ENCODE results near the gene C16orf74. TPM values are rescaled to one million over a fixed set of nuclear protein-coding genes. Genes with fewer than 3 reads are reported as not detected.
A peak's percentile ranks its signal among the peaks of the same experiment; 100 is the strongest.

Gene C16orf74
- total RNA-seq, 4 donors from 2014 or later = 1.3 TPM; not detected in 3

DNA sequence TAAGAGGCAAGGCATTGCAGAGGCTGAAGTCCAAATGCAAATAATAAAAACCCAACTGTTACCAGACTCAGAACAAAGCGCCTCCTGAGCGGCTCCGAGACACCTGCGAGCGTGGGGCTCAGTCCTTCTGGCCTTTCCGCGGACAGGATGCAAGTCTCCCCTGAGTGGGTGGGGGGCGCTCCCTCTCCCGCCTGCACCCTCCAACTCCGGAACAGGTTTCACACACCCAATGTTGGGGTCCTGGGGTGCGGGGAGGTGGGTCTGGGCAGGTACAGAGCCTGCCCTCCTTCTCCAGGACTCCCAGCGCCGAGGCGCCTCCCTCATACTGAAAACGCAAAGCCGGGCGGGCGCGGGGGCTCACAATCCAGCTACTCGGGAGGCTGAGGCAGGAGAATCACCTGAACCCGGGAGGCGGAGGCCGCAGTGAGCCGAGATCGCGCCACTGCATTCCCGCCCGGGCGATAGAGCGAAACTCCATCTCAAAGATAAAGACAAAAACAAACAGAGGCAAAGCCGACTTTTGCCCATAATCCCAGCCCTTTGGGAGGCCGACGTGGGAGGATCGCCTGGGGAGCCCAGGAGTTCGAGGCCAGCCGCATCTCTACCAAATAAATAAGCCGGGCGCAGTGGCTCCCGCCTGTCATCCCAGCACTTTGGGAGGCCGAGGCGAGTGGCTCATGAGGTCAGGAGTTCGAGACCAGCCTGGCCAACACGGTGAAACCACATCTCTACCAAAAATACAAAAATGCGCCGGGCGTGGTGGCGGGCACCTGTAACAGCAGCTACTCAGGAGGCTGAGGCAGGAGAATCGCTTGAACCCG lies 63.0 kb downstream of the C16orf74 start:
- ATAC-seq = no peak
- intact Hi-C loops (cut with DNase I; ENCODE audit: low total_unique reads) (no loop called here), in situ Hi-C loops (cut with MboI; ENCODE audit: low sequenced_read_pairs in 4 of 4) (no loop called here)
- peaks cover 6 to 7% of the 10 kb centered on the region in 2 donors for H3K4me1 ChIP-seq
- DNase-seq = no peak
- no peaks in the 10 kb centered on the region for H3K27me3 ChIP-seq
- H3K36me3 ChIP-seq = no peaks in the 10 kb centered on the region
- TF ChIP-seq, protein P1, sequence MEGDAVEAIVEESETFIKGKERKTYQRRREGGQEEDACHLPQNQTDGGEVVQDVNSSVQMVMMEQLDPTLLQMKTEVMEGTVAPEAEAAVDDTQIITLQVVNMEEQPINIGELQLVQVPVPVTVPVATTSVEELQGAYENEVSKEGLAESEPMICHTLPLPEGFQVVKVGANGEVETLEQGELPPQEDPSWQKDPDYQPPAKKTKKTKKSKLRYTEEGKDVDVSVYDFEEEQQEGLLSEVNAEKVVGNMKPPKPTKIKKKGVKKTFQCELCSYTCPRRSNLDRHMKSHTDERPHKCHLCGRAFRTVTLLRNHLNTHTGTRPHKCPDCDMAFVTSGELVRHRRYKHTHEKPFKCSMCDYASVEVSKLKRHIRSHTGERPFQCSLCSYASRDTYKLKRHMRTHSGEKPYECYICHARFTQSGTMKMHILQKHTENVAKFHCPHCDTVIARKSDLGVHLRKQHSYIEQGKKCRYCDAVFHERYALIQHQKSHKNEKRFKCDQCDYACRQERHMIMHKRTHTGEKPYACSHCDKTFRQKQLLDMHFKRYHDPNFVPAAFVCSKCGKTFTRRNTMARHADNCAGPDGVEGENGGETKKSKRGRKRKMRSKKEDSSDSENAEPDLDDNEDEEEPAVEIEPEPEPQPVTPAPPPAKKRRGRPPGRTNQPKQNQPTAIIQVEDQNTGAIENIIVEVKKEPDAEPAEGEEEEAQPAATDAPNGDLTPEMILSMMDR (IDR thresholded peaks at IDR 0.05 in 4 of 5, conservative IDR thresholded peaks at IDR 0.05 in 1 of 5) = no peak
- TF ChIP-seq POLR2A (IDR thresholded peaks at IDR 0.05) = no peak
- H3K27ac ChIP-seq = no peak overlapping the region
- H3K9me3 ChIP-seq = no peaks in the 10 kb centered on the region
- H3K4me3 ChIP-seq = peak overlapping the region; percentile 62 to 83 (median 80)

DNA sequence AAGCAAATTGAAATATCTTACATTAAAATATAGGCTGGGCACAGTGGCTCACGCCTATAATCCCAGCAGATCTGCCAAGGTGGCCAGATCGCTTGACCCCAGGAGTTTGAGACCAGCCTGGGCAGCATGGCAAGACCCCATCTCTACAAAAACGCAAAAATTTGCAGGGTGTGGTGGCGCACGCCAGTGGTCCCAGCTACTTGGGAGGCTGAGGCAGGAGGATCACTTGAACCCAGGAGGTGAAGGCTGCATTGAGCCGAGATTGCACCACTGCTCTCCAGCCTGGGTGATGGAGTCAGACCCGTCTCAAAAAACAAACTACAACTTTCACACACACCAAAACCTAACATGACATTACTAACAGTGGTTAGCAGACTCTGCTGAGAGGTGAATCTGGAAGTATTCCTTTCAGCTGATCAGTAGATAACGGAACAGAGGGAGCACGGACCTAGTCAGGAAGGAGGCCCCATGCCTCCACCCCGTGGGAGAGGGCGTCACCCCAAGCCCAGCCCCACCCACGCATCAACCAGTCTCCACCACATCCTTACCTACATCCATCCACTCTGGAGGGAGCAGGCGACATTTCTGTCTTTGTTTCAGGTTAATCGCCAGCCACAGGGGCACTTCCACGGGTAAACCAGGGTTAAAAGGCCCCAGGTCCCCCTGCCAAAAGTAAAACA lies 63.8 kb downstream of the C16orf74 start:
- no peak overlapping the region for H3K27ac ChIP-seq
- H3K27me3 ChIP-seq = no peaks in the 10 kb centered on the region
- TF ChIP-seq, protein P1 (IDR thresholded peaks at IDR 0.05 in 4 of 5, conservative IDR thresholded peaks at IDR 0.05 in 1 of 5) = no peak
- TF ChIP-seq POLR2A (IDR thresholded peaks at IDR 0.05) = no peak
- no peak overlapping the region for H3K4me3 ChIP-seq
- intact Hi-C loops (cut with DNase I; ENCODE audit: low total_unique reads) = no loop called here
- no peak for DNase-seq
- H3K36me3 ChIP-seq = no peaks in the 10 kb centered on the region
- H3K4me1 ChIP-seq = peaks cover 9% of the 10 kb centered on the region in 2 donors
- in situ Hi-C loops (cut with MboI; ENCODE audit: low sequenced_read_pairs in 4 of 4) = no loop called here
- H3K9me3 ChIP-seq = no peaks in the 10 kb centered on the region
- no peak for ATAC-seq

DNA sequence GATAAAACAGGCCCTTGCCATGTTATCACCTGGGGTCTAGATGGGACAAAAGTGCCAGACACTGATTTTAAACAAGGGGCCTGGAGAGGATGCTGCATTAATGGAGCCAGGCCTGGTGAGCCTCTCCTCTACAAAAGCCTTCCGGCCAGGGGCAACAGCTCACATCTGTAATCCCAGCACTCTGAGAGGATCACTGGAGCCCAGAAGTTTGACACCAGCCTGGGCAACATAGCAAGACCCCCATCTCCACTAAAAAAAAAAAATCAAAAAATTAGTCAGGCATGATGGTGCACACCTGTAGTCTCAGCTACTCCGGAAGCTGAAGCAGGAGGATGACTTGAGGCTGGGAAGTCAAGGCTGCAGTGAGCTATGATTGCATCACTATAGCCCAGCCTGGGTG lies 65.6 kb downstream of the C16orf74 start:
- ATAC-seq (no peak), DNase-seq (no peak)
- Histone ChIP-seq H3K4me3 (no peak overlapping the region), H3K27me3 (no peaks in the 10 kb centered on the region), H3K4me1 (peaks cover 9% of the 10 kb centered on the region in 2 donors), H3K27ac (no peak overlapping the region), H3K9me3 (no peaks in the 10 kb centered on the region), H3K36me3 (no peaks in the 10 kb centered on the region)
- in situ Hi-C loops (cut with MboI; ENCODE audit: low sequenced_read_pairs in 4 of 4) (no loop called here), intact Hi-C loops (cut with DNase I; ENCODE audit: low total_unique reads) (no loop called here)
- no peak for TF ChIP-seq POLR2A (IDR thresholded peaks at IDR 0.05)
- TF ChIP-seq, protein P1 (IDR thresholded peaks at IDR 0.05 in 4 of 5, conservative IDR thresholded peaks at IDR 0.05 in 1 of 5) = no peak

DNA sequence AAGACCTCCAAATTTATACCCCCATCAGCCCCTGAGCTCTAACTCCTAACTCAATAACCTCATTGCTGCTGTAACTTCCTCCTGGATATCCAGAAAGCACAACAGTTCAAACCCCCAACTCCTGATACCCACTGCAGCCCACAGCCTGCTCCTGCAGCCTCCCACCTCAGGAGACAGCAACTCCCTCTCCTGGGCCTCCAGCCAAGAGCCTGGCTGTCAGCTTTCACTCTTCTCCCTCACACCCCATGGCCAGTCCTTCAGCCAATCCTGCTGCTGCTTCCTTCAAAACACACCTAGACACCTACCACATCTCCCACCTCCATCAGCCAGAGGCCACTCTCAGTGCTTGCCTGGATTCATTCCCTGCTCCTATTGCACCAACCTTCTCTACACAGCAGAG lies 67.5 kb downstream of the C16orf74 start:
- DNase-seq = no peak
- Histone ChIP-seq H3K9me3 (no peaks in the 10 kb centered on the region), H3K4me1 (peaks cover 6% of the 10 kb centered on the region in 2 donors), H3K4me3 (no peak overlapping the region), H3K36me3 (no peaks in the 10 kb centered on the region), H3K27ac (no peak overlapping the region), H3K27me3 (no peaks in the 10 kb centered on the region)
- in situ Hi-C loops (cut with MboI; ENCODE audit: low sequenced_read_pairs in 4 of 4) = no loop called here
- intact Hi-C loops (cut with DNase I; ENCODE audit: low total_unique reads) = no loop called here
- TF ChIP-seq, protein P1 (IDR thresholded peaks at IDR 0.05 in 4 of 5, conservative IDR thresholded peaks at IDR 0.05 in 1 of 5) = no peak
- no peak for TF ChIP-seq POLR2A (IDR thresholded peaks at IDR 0.05)
- ATAC-seq = no peak

Data from gastrocnemius medialis (tissue), 4 donors.